Skeletal muscle cell (primary cell): ENCODE data around the gene COX7A2.

Experiments
- DNase-seq: peaks from one replicate; pipeline ENCODE4 v3.0.0-alpha.2; 2010; ENCODE audit warnings: low read depth
- H3K4me3 ChIP-seq: 2 replicates; pipeline ENCODE4 v1.5.1; 2011; ENCODE audit warnings: low read depth, mild to moderate bottlenecking, control low read depth, low read length, moderate library complexity

The COX7A2 gene

GRCh38 chr6:75272145-75272840 is 28.7 kb upstream of the COX7A2 start:
- no peak overlapping the region for H3K4me3 ChIP-seq
- peak; percentile 71 for DNase-seq

- DNase-seq: no peak
These were observed 25.4 kb upstream of the COX7A2 start for GRCh38 chr6:75268988-75269354.

GRCh38 chr6:75268121-75268987 is 24.8 kb upstream of the COX7A2 start:
- no peak overlapping the region for H3K4me3 ChIP-seq

More at GRCh38 chr6:75268988-75269354, 25.4 kb upstream of the COX7A2 start:
- H3K4me3 ChIP-seq: no peak overlapping the region

GRCh38 chr6:75267461-75267860 is 23.9 kb upstream of the COX7A2 start:
- no peak overlapping the region for H3K4me3 ChIP-seq
- DNase-seq: no peak

More at GRCh38 chr6:75268121-75268987, 24.8 kb upstream of the COX7A2 start:
- no peak for DNase-seq

- peak; percentile 33 for DNase-seq
- H3K4me3 ChIP-seq: no peak overlapping the region
These were observed 23.2 kb upstream of the COX7A2 start for GRCh38 chr6:75266716-75267291.

GRCh38 chr6:75263401-75263750 is 19.8 kb upstream of the COX7A2 start:
- no peak overlapping the region for H3K4me3 ChIP-seq
- no peak for DNase-seq

GRCh38 chr6:75262716-75263400 is 19.3 kb upstream of the COX7A2 start:
- H3K4me3 ChIP-seq: no peak overlapping the region
- no peak for DNase-seq

GRCh38 chr6:75261299-75261698 is 17.7 kb upstream of the COX7A2 start:
- no peak for DNase-seq
- no peak overlapping the region for H3K4me3 ChIP-seq

GRCh38 chr6:75257343-75258087 is 13.9 kb upstream of the COX7A2 start:
- no peak overlapping the region for H3K4me3 ChIP-seq
- no peak for DNase-seq

GRCh38 chr6:75250552-75250951 is 7.0 kb upstream of the COX7A2 start:
- no peak for DNase-seq
- no peak overlapping the region for H3K4me3 ChIP-seq

- no peak overlapping the region for H3K4me3 ChIP-seq
- DNase-seq: no peak
These were observed 6.2 kb upstream of the COX7A2 start for GRCh38 chr6:75249837-75250236.

- DNase-seq: no peak
- no peak overlapping the region for H3K4me3 ChIP-seq
These were observed 2.8 kb upstream of the COX7A2 start for GRCh38 chr6:75246386-75246785.

- peak overlapping the region; percentile 83 for H3K4me3 ChIP-seq
- no peak for DNase-seq
These were observed 523 bp upstream of the COX7A2 start for GRCh38 chr6:75244063-75244584.

GRCh38 chr6:75236630-75237029 is 7.0 kb downstream of the COX7A2 start:
- H3K4me3 ChIP-seq: no peak overlapping the region

GRCh38 chr6:75235271-75235670 is 8.3 kb downstream of the COX7A2 start:
- H3K4me3 ChIP-seq: no peak overlapping the region
- no peak for DNase-seq

More at GRCh38 chr6:75236630-75237029, 7.0 kb downstream of the COX7A2 start:
- DNase-seq: no peak

- H3K4me3 ChIP-seq: no peak overlapping the region
- no peak for DNase-seq
These were observed 9.3 kb downstream of the COX7A2 start for GRCh38 chr6:75234126-75234865.

- no peak for DNase-seq
- no peak overlapping the region for H3K4me3 ChIP-seq
These were observed 10.4 kb downstream of the COX7A2 start for GRCh38 chr6:75233092-75233615.
